ENCODE data around the gene COL4A1. TPM values are rescaled to one million over a fixed set of nuclear protein-coding genes. Genes with fewer than 3 reads are reported as not detected.
A peak's percentile ranks its signal among the peaks of the same experiment; 100 is the strongest.

COL4A1 gene
- total RNA-seq, 1 donor from 2014 or later = 120 TPM

- Histone ChIP-seq H3K4me3 (no peak overlapping the region), H3K4me1 (peaks cover 2% of the 10 kb centered on the region), H3K27me3 (ENCODE audit: low read depth) (no peaks in the 10 kb centered on the region), H3K36me3 (peaks cover 97% of the 10 kb centered on the region), H3K9me3 (replicated peaks) (no peaks in the 10 kb centered on the region), H3K27ac (replicated peaks) (no peak overlapping the region)
- no peak for TF ChIP-seq CTCF (IDR thresholded peaks at IDR 0.05; ENCODE audit: borderline replicate concordance)
- intact Hi-C loops (cut with micrococcal nuclease) = no loop called here
- no peak for DNase-seq
These were observed 142.3 kb downstream of the COL4A1 start for GRCh38 chr13:110164706-110165105.

- H3K36me3 ChIP-seq = peaks cover 97% of the 10 kb centered on the region
- peak overlapping the region; percentile 14 for H3K27ac ChIP-seq (replicated peaks)
- no peak for TF ChIP-seq CTCF (IDR thresholded peaks at IDR 0.05; ENCODE audit: borderline replicate concordance)
- no peaks in the 10 kb centered on the region for H3K9me3 ChIP-seq (replicated peaks)
- DNase-seq = no peak
- no peak overlapping the region for H3K4me3 ChIP-seq
- H3K27me3 ChIP-seq (ENCODE audit: low read depth) = no peaks in the 10 kb centered on the region
- intact Hi-C loops (cut with micrococcal nuclease) = no loop called here
- peaks cover 19% of the 10 kb centered on the region for H3K4me1 ChIP-seq
These were observed 143.9 kb downstream of the COL4A1 start for GRCh38 chr13:110162866-110163658.

- intact Hi-C loops (cut with micrococcal nuclease) = no loop called here
- H3K27ac ChIP-seq (replicated peaks) = peak overlapping the region; percentile 14
- H3K36me3 ChIP-seq = peaks cover 97% of the 10 kb centered on the region
- peaks cover 25% of the 10 kb centered on the region for H3K4me1 ChIP-seq
- no peak for DNase-seq
- no peaks in the 10 kb centered on the region for H3K27me3 ChIP-seq (ENCODE audit: low read depth)
- H3K4me3 ChIP-seq = no peak overlapping the region
- no peaks in the 10 kb centered on the region for H3K9me3 ChIP-seq (replicated peaks)
- no peak for TF ChIP-seq CTCF (IDR thresholded peaks at IDR 0.05; ENCODE audit: borderline replicate concordance)
These were observed 144.9 kb downstream of the COL4A1 start for GRCh38 chr13:110162053-110162452.

- peak; percentile 37 for DNase-seq
- Histone ChIP-seq H3K9me3 (replicated peaks) (no peaks in the 10 kb centered on the region), H3K4me1 (peaks cover 25% of the 10 kb centered on the region), H3K4me3 (no peak overlapping the region), H3K36me3 (peaks cover 97% of the 10 kb centered on the region), H3K27ac (replicated peaks) (peak overlapping the region; percentile 2), H3K27me3 (ENCODE audit: low read depth) (no peaks in the 10 kb centered on the region)
- intact Hi-C loops (cut with micrococcal nuclease) = no loop called here
- no peak for TF ChIP-seq CTCF (IDR thresholded peaks at IDR 0.05; ENCODE audit: borderline replicate concordance)
These were observed 145.7 kb downstream of the COL4A1 start for GRCh38 chr13:110161112-110161882.

- Histone ChIP-seq H3K36me3 (peaks cover 97% of the 10 kb centered on the region), H3K27ac (replicated peaks) (peak overlapping the region; percentile 56), H3K4me3 (no peak overlapping the region), H3K4me1 (peaks cover 25% of the 10 kb centered on the region), H3K27me3 (ENCODE audit: low read depth) (no peaks in the 10 kb centered on the region), H3K9me3 (replicated peaks) (no peaks in the 10 kb centered on the region)
- intact Hi-C loops (cut with micrococcal nuclease) = no loop called here
- no peak for TF ChIP-seq CTCF (IDR thresholded peaks at IDR 0.05; ENCODE audit: borderline replicate concordance)
- no peak for DNase-seq
These were observed 148.7 kb downstream of the COL4A1 start for GRCh38 chr13:110158226-110158625.

Data from left ventricle myocardium inferior (tissue), 1 donor.